Activated CD4-positive, alpha-beta T cell treated with anti-CD3 and anti-CD28 coated beads for 24 hours (primary cell): ENCODE data around the gene WSCD1.

Experiments used
- DNase-seq, 2 donors: peaks; one replicate each; pipeline ENCODE4 v3.0.0-alpha.2; 2020; ENCODE audit warnings: low read depth in 2 of 2

Gene WSCD1

DNA sequence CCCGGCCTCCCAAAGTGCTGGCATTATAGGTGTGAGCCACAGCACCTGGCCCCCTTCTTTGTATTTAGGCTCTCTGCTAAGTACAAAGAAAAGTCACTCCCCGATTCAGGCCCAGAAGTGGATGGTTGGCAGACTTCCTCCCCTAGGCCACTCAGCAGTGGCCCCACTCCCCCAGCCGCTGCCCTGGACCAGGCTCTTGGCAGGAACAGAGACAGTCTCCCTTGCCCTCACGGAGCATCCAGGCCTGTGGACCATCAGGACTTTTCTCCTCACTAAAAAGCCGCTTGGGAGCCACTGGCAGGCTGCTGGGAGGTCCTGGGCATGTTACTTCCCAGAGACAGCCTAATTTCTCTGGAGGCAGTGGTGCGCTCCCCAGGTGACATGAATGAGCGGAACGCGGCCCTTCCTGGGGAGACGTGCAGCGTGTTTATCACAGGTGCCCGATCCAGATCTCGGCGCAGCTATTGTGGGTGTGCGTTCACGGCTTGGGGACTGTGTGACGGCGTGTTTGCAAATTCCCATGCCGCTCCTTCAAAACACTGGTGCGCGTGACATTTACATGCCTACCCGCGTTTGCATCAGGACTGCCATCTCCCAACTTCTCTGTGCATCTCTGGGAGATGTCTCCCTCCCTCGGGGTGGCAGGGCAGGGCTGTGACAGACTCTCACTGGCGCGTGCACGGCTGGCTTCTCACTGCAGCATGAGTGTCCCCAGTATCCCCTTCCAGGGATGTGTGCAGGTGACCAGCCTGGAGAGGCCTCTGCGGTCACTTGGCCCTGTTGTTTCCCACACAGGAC is 16.6 kb downstream of the WSCD1 start:
- DNase-seq, result no peak

DNA sequence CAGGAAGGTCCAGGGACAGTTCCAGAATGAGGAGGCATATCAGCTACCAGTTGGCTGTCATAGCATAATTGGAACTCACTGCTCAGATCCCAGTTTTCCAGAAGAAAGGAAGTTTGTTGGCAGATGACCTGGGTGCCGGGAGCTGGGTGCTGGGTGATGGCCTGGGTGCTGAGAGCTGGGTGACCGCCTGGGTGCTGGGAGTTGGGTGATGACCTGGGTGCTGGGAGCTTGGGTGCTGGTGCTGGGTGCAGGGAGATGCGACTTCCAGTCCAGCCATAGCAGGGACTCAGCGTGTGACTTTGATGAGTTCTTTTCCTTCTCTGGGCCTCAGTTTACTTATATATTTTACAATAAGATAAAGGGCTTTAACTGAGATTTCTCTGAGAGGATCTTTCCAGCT is 18.0 kb downstream of the WSCD1 start:
- DNase-seq, result no peak

DNA sequence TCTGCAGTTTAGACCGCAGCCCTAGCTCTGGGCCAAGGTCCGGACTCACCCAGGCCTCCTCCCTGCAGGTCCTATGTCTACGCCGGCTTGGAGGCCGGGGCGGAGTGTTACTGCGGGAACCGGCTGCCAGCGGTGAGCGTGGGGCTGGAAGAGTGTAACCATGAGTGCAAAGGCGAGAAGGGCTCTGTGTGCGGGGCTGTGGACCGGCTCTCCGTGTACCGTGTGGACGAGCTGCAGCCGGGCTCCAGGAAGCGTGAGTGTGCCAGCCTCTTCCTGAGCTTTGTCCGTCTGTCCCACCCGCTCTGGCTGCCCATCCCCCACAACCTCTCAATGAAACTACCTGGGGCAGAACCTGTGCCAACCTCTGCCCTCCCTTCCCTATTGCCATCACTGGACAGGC is 20.1 kb downstream of the WSCD1 start:
- DNase-seq, result no peak

DNA sequence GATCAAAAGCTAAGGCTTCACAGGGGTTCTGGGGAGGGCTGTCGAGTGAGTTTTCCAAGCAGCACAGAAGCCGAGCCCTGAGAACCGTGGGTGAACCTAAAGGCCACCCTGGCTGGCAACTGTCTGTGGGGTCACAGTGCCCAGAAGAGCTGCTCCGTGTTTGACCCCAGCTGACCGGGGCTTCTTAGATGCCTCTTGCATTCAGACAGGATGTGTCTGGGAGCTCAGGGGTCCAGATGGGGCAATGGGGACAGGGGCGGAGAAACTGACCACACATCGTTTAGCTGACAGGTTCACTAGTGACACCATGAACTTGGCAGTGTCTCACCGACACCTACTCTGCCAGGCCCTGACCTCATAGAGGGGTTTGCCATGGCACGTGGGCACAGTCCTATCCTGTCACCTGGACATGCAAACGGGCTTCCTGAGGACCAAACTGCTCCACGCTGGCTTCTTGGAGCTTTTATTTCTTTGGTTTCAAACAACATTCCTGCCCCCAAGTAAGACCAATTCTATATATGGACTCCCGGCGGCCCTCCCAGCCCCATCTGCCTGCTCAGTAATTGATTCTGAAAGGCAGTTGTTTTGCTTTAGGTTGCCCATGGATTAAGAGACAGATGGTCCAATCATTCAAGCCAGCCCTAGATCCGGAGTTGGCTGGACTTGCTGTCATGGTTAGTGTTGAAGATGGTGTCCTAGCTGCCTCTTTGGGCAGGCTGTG is 22.2 kb downstream of the WSCD1 start:
- no peak for DNase-seq

DNA sequence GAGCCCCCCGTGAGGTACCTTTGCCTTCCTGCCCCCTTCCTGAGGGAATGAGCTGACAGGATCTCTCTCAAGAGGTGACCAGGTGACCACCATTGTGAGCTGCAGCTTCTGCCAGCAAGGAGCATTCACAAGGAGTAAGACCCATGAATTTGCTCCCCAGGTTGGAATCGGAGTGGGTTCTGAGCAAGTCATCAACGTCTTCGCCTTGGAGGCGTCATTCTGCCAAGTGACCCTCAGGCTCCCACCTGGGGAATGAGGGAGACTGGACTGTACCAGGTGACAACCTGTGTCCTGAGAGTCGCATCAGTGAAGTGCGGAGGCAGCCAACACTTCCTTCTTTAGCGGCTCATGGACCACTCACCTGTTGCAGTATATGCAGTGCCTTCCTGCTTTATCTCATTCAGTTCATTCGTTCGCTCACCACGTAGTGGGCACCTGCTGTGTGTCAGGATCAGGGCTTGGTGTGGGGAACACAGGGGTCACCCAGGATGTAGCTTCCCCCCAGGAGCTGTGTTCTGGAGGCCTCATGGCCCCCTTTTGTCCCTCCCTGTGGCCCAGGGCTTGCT is 22.8 kb downstream of the WSCD1 start:
- no peak for DNase-seq

DNA sequence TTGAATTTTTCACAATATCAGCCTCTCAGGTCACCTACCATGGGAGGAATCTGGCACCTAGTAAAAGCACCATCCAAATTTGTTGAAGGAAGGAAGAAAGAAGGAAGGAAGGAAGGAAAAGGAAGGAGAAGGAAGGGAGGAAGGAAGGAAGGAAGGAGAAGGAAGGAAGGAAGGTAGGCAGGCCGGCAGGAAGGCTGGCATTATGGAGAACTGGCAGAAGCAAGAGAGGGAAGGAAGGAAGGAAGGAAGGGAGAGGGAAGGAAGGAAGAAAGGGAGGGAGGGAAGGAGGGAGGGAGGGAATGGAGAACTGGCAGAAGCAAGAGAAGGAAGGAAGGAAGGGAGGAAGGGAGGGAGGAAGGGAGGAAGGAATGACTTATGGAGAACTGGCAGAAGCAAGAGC is 24.3 kb downstream of the WSCD1 start:
- no peak for DNase-seq

DNA sequence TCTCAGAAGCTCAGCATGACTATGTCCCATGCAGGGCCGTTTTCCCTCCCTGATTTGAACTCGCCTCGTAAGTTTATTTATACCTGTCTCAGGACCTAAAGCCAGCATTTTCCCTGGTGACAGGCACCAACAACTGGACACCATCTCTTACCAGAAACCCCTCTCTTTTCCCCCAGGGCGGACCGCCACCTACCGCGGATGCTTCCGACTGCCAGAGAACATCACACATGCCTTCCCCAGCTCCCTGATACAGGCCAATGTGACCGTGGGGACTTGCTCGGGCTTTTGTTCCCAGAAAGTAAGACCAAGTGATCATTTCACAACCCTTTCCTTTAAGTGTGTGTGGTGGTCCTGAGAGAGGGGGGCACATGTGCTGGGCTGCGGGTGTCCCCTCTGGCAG is 24.7 kb downstream of the WSCD1 start:
- DNase-seq, result no peak

DNA sequence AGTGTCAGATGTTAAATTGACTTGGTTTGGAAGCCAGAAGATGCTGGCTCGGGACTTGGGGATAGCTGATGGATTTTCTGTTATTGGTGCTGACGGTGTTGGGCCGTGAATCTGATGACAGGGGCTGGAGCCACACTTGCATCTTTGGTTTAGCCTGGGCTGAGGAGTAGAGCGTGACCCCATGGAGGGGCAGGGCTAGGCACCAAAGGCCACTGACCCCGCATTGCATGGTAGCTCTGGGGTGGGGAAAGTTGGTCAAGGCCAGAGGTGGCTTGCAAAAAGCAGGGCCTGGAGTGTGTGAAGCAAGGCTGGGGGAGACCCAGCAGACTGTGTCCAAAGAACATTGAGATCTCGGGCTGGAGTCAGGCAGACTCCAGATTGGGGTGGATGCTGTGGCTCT is 25.3 kb downstream of the WSCD1 start:
- DNase-seq, result no peak

DNA sequence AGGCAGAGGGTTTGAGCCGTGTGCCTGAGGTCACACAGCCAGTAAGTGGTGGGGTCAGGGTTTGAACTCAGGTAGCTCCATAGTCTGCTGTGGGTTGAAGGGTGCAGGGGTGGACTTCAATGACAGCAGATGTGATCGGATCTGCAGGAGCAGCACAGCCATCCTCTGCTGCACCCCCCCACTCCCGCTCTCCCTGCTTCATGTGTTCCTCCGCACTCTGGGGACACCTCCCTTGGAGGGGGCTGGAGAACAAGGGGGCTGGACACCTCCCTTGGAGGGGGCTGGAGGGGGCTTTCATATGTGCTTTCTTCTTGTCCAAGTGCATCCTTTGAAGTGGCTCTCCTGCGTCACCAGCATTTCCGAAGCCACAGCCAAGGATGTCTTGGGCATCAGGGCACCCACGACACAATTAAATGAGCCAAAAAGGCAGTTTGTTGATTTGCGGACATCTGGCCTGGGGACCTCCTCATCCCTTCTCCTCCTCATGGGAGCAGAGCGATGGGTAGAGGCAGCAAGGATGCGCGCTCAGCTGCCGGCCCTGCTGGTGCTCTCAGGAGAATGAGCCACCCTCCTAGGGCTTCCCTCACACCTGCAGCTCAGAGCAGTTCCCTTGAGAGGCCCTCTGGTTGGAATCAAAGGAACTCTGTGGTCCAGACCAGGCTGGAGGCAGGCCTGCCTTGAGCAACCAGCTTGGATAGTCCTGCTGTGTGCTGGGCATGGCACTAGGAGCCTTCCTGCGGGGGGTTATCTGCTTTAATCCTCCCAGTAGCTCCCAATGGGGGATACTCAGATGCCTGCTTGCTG is 26.2 kb downstream of the WSCD1 start:
- DNase-seq, result no peak

DNA sequence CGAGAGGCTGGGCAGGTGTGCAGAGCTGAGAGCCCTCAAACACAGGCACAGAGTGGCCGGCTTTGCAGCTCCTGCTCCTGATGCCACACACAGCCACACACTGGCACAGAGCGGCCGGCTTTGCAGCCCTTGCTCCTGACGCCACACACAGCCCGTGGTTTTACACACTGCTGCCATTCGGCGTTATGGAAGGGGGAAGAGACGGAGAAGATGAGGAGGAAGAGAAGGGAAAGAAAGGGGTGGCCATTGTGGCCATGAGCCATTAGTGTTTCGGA is 26.8 kb downstream of the WSCD1 start:
- no peak for DNase-seq

DNA sequence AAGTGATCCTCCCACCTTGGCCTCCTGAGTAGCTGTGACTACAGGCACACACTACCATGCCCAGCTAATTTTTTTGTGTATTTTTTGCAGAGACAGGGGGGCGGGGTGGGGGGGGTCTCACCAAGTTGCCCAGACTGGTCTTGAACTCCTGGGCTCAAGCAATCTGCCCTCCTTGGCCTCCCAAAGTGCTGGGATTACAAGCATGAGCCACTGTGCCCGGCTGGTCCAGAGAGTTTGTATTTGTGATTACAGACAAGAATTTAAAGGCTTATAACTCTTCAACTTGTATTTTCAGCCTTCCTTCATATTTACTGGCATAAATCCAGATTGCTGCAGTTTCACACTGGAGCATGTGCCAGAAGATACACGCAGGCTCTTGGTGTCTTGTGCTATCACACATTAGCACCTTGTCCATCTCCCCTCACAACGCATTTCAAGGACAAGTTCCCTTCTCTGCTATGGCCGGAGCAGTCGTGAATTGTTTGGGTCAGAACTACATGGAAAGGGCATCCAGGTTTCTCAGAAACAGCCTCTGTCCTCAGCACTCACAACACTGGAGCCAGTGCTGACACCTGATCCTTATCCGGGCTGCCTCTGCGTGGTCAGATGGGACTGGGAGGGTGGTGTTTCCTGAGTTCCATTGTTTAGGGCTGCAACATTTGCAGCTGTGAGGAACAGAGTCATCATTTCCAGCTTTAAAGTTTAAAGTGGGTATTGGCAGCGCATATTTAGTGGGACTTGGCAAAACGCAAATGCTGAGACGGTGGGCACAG is 28.1 kb downstream of the WSCD1 start:
- no peak for DNase-seq

DNA sequence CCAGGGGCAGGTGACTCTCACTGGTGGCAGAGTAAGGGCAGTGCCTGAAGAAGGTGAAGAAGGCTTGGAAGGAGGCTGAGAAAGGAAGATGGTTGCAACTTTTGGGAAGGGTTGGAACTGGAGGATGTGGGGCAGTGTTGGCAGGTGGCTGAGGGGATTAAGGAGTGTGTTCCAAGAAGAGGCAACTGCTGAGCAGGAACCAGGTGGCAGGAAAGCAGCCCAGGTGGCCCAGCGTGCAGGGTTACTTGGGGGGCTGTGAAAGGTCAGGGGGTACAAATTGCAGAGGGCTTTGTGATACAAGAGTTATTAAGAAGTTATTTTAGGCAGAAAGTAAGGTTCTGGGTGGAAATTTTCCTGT is 28.6 kb downstream of the WSCD1 start:
- DNase-seq, result no peak

DNA sequence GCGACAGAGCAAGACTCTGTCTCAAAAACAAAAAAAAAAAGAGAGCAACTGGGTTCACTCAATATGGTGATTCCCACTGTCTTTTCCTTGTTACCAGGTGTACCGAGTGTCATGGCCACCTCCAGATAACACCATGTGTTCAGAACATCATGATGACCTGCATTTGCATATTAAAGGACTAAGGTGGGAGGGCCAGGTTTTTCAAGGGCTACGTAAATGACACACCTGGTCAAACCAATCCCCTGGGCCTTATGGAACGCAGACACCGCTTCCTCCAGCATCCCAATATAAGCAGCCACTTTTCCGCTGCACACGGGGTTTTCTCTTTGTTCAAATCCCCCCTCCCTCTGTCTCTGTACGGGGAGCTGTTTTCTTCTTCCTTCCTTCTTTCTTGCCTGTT is 29.3 kb downstream of the WSCD1 start:
- no peak for DNase-seq

DNA sequence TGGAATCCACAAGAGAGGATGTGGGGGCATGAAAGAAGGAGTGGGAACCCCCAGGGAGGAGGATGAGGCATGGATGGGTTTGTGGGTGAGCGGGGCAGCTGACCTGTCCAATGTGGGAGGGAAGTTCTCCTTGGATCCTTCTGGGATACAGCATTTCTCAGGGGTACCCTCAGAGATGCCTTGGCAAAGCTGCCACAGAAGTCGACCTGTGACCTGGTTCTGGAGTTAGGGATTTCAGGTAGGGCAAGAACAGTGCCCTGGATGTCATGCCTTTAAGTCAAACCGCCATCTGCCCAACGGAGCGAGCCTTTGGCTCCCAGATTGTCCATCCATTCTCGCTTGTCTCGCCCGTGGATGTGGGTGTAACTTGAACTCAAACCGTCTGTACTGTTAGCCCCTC is 30.0 kb downstream of the WSCD1 start:
- DNase-seq, result no peak

DNA sequence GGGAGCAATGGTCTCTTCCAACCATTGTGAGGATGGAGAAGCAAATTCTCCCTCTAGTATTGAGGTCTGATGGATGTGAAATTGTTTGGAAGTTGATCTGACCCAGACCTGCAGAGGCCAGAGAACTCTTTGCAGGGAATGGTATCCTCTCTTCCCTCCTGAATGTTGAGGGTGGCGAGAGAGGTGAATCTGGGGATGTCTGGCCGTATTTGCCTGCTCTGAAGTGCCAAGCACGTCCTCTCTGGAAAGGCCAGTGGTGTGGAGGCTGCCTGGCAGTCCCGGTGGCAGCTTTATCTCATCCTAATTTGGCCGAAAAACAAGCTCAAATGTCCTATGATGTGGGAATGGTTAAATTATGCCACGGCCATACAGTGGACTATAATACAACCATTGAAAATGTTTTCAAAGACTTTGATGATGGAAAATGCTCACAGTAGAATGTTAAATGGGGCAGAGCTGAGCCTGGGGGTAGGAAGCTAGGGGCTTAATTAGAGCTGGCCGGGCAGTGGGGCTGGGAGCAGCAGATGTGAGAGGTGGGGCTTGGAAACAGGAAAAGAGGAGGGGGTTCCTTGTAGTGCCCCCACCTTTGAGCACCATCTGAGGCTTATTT is 30.8 kb downstream of the WSCD1 start:
- DNase-seq, result no peak

DNA sequence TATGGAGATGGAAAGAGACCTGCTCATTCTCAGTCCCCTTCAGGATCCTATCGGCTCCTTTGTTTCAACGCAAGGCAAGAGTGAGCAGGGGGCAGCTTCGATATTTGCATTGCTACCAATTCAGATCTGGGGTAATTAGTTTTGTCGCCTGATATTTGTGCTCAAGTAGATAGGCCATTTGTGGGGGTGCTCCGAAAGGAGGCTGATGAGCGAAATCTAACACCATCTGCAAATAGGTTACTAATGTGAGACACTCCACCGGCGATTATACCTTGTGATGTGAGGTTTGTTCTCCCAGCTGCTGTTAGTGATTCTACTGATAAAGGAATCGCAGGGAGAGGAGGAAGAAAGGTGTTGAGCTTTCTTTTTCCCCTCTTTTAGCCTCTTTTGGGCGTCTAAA is 31.5 kb downstream of the WSCD1 start:
- no peak for DNase-seq

DNA sequence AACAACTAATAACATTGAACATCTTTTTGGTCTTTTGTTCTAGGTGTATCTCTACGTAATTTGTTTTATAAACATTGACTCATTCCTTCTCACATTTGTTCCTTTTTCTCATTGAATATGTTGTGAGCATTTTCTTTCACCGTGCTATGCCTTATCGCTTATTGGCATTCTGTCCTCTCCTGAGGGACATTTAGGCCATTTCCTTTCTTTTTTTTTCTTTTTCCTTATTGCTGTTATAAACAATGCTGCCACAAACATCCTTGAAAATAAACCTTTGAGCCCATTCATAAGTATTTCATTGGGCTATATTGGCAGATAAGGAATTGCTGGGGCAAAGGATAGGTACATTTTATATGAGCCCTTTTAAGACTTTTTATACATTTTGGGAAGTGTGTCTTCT is 32.4 kb downstream of the WSCD1 start:
- DNase-seq, result no peak

DNA sequence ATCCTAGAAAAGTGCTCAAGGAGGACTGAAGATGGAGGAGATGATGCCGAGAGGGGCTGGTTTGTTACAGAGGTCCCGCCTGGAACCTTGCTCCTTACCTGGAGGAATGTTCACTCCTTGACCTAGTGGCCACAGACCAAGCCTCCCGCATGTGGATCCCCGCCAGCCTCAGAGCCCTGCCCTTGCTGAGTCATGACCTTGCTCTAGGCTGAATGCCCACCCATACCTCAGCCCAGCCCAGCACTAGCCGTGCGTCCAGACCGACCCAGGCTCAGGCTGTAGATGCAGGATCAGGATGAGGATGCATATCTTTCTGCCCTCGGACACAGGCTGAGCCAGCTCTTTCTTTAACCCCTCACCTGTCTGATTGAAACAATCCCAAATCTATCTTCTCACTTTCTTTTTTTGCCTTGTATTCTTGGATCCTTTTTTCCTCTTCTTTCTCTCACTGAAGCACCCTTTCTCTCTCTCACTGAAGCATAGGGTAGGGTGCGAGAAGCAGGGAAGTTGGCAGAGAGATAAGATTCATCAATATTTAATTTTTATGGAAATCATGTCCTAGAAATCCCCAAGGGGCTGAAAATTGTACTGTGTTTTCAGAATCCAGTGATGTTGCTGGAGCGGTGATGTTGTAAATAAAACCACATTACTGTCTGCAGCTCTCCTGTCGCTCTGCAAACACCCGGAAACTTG is 34.9 kb downstream of the WSCD1 start:
- no peak for DNase-seq

DNA sequence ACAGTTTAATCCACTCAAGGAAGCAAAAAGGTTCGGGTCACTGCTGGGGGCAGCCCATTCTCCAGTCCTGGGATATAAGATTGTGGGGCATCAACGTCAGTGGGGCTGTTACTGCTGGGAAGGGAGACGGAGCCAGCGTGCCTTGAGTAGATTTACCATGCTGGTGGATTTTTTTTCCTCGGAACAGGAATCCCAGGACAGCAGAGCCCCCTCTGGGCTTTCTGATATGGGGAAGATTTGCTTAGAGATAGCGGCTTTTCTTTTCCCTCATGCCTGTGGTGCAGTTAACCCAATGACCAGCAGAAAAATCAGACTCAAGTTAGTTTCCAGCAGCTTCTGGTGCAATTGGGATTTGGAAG is 35.4 kb downstream of the WSCD1 start:
- DNase-seq, result no peak

DNA sequence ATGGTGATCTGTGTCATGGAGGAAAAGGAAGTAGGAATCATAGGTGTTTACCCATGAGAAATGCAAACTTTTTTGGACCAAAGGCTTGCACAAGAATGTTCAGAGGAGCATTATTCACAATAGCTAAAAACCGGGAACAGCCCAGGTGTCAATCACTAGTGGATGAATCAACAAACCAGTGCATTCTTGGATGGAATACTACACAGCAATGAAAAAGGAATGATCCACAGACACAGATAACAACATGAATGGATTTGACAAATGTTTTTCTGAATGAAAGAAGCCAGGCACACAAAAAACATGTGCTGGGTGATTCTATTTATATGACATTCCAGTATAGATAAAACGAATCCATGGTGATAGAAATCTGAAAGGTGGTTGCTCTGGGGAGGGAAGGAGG is 36.0 kb downstream of the WSCD1 start:
- DNase-seq, result no peak

DNA sequence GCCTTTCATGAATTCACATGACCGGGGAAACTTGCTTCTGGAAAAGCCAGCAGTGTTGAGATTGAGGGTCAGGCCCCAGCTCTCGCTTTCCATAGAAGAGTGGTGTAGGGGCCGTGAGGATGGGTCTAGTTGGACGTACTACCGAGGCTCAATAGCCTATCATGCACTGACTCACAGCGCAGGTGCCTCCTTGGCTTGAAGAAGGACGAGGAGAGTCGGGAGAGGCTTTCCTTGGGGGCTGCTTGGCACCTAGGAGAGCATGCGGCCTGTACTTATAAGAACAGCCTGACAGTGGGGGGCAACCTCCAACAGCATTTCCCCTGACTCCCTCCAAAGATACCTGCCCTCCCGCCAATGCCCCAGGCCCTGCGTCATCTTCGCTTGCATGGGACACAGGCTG is 37.6 kb downstream of the WSCD1 start:
- no peak for DNase-seq
